DND-41 (cell line): ENCODE results near the gene PTCSC3.

Source experiments
- ATAC-seq: fragments of 200-7000 bp; cut with Tn5 transposase; 3 replicates; pipeline ENCODE4 v1.9.1; 2021; ENCODE audit warnings: low read depth; ENCODE audit not compliant: insufficient read depth
- DNase-seq: peaks from one replicate; pipeline ENCODE4 v3.0.0-alpha.2; 2020
- H2AFZ ChIP-seq: 2 replicates; pipeline ENCODE4 v1.6.0; 2012; ENCODE audit warnings: low read depth, low read length
- H3K27ac ChIP-seq: 2 replicates; pipeline ENCODE4 v1.5.1; 2012; ENCODE audit warnings: low read length, inconsistent platforms
- H3K27me3 ChIP-seq: fragments of 200-600 bp; sonication (generic); 2 replicates; pipeline ENCODE4 v1.6.0; 2012; ENCODE audit warnings: low read length, mild to moderate bottlenecking, inconsistent platforms; ENCODE audit not compliant: insufficient read depth, poor library complexity
- H3K36me3 ChIP-seq: 2 replicates; pipeline ENCODE4 v1.5.1; 2012; ENCODE audit warnings: low read length, inconsistent platforms; ENCODE audit not compliant: insufficient read depth
- H3K4me1 ChIP-seq: 2 replicates; pipeline ENCODE4 v1.5.1; 2012; ENCODE audit warnings: mild to moderate bottlenecking, low read length; ENCODE audit not compliant: insufficient read depth
- H3K4me2 ChIP-seq: 2 replicates; pipeline ENCODE4 v1.6.0; 2012; ENCODE audit warnings: mild to moderate bottlenecking, moderate library complexity, low read length, inconsistent platforms; ENCODE audit not compliant: insufficient read depth
- H3K4me3 ChIP-seq, 2 experiments: fragments of 200-600 bp in 1 of 2; shearing (Covaris generic) in 1 of 2; 2 replicates each; pipeline ENCODE4 v1.5.1; 2012 to 2016; ENCODE audit warnings: inconsistent platforms in 2 of 2, low read length in 2 of 2, mild to moderate bottlenecking in 2 of 2, low read depth in 1 of 2, moderate library complexity in 1 of 2
- H3K79me2 ChIP-seq: 2 replicates; pipeline ENCODE4 v1.6.0; 2012; ENCODE audit warnings: low read length, inconsistent platforms; ENCODE audit not compliant: insufficient read depth
- H3K9ac ChIP-seq: 2 replicates; pipeline ENCODE4 v1.6.0; 2012; ENCODE audit warnings: low read depth, mild to moderate bottlenecking, inconsistent platforms, low read length, moderate library complexity
- H3K9me3 ChIP-seq: 2 replicates; pipeline ENCODE4 v1.5.1; 2012; ENCODE audit warnings: low read length, moderate library complexity, mild to moderate bottlenecking, inconsistent platforms; ENCODE audit not compliant: insufficient read depth, severe bottlenecking
- H4K20me1 ChIP-seq: 2 replicates; pipeline ENCODE4 v1.6.0; 2012; ENCODE audit warnings: low read length; ENCODE audit not compliant: insufficient read depth
- EZH2 ChIP-seq: IDR thresholded peaks from 3 replicates; pipeline ENCODE4 v1.6.1; 2012; ENCODE audit warnings: borderline replicate concordance, low read depth, mild to moderate bottlenecking, moderate library complexity, low read length, inconsistent platforms; ENCODE audit not compliant: severe bottlenecking
- TF ChIP-seq, protein P1 (sequence below): IDR thresholded peaks from 2 replicates; pipeline ENCODE4 v1.5.1; 2012; ENCODE audit warnings: borderline replicate concordance, low read length, moderate library complexity, mild to moderate bottlenecking; ENCODE audit not compliant: poor library complexity, severe bottlenecking; ENCODE audit errors: extremely low read depth

PTCSC3 gene

DNA sequence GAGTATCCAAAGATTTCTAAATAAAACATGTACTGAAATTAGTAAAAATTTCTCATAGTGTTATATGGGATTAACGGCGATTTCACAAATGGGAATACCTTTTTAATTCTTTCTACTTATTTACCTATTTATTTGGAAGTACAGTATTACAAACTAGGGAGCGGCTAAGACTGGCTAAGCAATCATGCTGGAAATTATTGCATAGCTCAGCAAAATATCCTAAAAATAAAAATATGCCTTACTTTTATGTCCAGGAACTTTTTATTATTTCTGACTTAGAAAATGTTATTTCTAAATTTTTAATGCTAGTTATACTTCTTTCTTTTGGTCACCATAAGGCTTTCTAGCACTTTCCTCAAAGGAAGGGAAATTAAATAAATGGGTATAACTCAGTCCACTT lies 36.5 kb upstream of the PTCSC3 start:
- Histone ChIP-seq H3K79me2 (no peaks in the 10 kb centered on the region), H2AFZ (no peak overlapping the region), H3K4me3 (no peak overlapping the region), H4K20me1 (no peaks in the 10 kb centered on the region; the same call in 1 of the 2 replicates), H3K4me2 (no peak overlapping the region), H3K27ac (no peak overlapping the region), H3K36me3 (no peaks in the 10 kb centered on the region), H3K9me3 (no peaks in the 10 kb centered on the region), H3K4me1 (no peaks in the 10 kb centered on the region), H3K9ac (no peak overlapping the region), H3K27me3 (peaks cover 22% of the 10 kb centered on the region)
- ATAC-seq (no peak), DNase-seq (no peak)
- no peak for TF ChIP-seq EZH2
- TF ChIP-seq, protein P1, sequence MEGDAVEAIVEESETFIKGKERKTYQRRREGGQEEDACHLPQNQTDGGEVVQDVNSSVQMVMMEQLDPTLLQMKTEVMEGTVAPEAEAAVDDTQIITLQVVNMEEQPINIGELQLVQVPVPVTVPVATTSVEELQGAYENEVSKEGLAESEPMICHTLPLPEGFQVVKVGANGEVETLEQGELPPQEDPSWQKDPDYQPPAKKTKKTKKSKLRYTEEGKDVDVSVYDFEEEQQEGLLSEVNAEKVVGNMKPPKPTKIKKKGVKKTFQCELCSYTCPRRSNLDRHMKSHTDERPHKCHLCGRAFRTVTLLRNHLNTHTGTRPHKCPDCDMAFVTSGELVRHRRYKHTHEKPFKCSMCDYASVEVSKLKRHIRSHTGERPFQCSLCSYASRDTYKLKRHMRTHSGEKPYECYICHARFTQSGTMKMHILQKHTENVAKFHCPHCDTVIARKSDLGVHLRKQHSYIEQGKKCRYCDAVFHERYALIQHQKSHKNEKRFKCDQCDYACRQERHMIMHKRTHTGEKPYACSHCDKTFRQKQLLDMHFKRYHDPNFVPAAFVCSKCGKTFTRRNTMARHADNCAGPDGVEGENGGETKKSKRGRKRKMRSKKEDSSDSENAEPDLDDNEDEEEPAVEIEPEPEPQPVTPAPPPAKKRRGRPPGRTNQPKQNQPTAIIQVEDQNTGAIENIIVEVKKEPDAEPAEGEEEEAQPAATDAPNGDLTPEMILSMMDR: no peak

DNA sequence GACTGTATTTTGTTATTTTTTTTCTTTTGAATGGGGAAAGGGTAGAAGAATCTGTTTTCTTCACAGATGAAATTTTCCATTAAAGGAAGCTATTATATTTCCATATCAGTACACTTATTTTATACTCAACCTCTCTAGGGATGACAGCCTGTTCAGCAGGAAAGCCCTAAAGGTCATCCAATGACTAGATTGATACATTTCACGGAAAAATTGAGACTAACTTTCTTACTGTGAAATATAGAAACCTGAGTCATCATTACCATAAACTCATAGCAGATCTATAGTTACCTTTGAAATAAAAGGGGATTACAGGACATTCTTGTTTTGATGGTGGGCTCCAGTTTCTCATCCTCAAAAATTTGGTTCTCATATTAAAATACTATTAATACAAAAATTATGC lies 36.1 kb upstream of the PTCSC3 start:
- Histone ChIP-seq H3K79me2 (no peaks in the 10 kb centered on the region), H3K9me3 (no peaks in the 10 kb centered on the region), H3K4me1 (no peaks in the 10 kb centered on the region), H3K27ac (no peak overlapping the region), H3K27me3 (peaks cover 18% of the 10 kb centered on the region), H2AFZ (no peak overlapping the region), H3K4me2 (no peak overlapping the region), H3K4me3 (no peak overlapping the region), H3K36me3 (no peaks in the 10 kb centered on the region), H4K20me1 (no peaks in the 10 kb centered on the region; the same call in 1 of the 2 replicates), H3K9ac (no peak overlapping the region)
- no peak for ATAC-seq
- no peak for DNase-seq
- no peak for TF ChIP-seq EZH2
- TF ChIP-seq, protein P1: no peak

DNA sequence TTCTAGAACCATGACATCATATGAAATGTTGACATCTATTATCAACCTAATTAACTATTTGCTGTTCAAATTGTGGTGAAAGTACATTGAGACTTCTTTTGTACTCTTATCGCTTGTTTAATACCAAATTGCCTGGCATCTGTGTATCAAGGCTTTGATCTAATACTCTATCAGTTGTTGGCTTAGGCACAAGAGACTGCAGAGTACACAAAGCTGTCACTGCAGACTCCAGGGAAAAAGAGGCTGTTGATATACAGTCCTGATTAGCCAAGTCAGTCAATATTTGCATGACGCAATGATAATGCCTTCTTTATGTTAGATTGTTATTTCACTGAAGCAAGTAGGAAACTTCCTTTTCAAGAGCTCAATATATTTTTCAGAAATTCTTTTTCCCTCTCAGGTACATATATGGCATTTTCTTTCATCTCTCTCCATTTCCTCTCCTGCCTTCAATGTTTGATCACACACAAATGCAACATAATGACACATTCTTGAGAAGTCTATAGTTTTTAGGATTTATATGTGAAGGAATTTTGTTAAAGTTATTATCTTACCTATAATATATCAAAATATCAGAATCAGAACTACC lies 32.3 kb upstream of the PTCSC3 start:
- H3K4me3 ChIP-seq: no peak overlapping the region
- TF ChIP-seq, protein P1: no peak
- TF ChIP-seq EZH2: no peak
- no peaks in the 10 kb centered on the region for H4K20me1 ChIP-seq
- H3K79me2 ChIP-seq: no peaks in the 10 kb centered on the region
- no peaks in the 10 kb centered on the region for H3K4me1 ChIP-seq
- H3K9me3 ChIP-seq: no peaks in the 10 kb centered on the region
- H3K4me2 ChIP-seq: no peak overlapping the region
- H3K36me3 ChIP-seq: no peaks in the 10 kb centered on the region
- H3K27me3 ChIP-seq: peaks cover 5% of the 10 kb centered on the region
- DNase-seq (no peak), ATAC-seq (no peak)
- no peak overlapping the region for H2AFZ ChIP-seq
- no peak overlapping the region for H3K27ac ChIP-seq
- no peak overlapping the region for H3K9ac ChIP-seq
